Fibroblast of skin of abdomen (primary cell): ENCODE measurements around the gene ELK1. TPM values are rescaled to one million over a fixed set of nuclear protein-coding genes. Genes with fewer than 3 reads are reported as not detected.
"Not testable (repeated sequence)": the region's sequence is repeated elsewhere in the genome, so short reads cannot be mapped to it uniquely, and the experiment has no call there.

Source experiments
- DNase-seq: peaks from one replicate; pipeline ENCODE4 v3.0.0-alpha.2; 2013
- polyA plus RNA-seq, 2 experiments: library from polyadenylated mRNA; unstranded; fragments of 120-200 nt; gene quantifications; one replicate each; pipeline ENCODE4 v1.2.1, GENCODE V29; 2013; ENCODE audit not compliant: insufficient read length in 2 of 2

ELK1 gene, protein sequence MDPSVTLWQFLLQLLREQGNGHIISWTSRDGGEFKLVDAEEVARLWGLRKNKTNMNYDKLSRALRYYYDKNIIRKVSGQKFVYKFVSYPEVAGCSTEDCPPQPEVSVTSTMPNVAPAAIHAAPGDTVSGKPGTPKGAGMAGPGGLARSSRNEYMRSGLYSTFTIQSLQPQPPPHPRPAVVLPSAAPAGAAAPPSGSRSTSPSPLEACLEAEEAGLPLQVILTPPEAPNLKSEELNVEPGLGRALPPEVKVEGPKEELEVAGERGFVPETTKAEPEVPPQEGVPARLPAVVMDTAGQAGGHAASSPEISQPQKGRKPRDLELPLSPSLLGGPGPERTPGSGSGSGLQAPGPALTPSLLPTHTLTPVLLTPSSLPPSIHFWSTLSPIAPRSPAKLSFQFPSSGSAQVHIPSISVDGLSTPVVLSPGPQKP
- 37.5 TPM for polyA plus RNA-seq (2013, experiment 1 of 2; ENCODE audit: insufficient read length)
- 35.9 TPM for polyA plus RNA-seq (2013, experiment 2 of 2; ENCODE audit: insufficient read length)

DNA sequence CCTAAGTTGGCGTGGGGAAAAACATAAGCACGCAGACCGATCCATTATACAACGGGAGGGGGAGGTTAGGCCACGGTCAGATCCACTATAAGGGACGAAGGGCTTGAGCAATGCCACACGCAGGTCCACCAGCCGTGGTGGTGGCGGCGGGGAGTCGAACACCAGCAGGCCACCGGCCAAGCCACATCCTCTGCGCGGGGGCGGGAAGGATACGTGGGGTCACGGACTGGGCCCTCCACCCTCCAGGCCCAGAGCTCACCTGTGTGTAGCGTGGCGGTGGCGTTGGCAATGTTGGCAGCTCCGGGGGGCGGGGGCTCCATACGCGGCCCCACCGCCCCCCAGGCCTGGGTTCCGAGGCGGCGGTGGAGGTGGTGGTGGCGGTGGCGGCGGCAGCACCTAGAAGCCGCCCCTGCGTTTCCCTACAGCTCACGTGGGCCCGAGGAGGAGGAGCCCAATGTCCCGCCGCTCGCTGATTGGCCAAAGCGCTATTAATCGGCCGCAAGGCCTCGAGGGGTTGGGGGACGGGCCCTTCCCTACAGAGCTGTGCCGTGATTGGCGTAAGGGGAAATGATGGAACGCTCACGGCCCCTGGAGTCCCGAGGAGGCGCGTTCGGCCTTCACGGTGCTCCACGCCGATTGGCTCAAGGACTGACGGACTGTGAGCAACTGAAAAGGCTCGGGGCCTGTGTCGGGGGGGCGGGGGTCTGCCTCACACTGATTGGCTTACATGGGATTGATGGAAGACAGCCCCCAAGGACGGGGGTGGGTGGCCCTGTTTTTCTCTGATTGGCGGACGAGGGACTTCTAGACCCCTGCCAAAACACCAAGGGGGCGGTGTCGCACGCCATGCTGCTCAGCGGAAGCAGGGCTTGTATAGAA is at the start of gene ELK1:
Gene ELK1, minus strand, starts transcription at position 400 of the 879 bp plus-strand sequence. CDS start 9,122 bp downstream, outside the sequence.
- DNase-seq: peak; percentile 99

DNA sequence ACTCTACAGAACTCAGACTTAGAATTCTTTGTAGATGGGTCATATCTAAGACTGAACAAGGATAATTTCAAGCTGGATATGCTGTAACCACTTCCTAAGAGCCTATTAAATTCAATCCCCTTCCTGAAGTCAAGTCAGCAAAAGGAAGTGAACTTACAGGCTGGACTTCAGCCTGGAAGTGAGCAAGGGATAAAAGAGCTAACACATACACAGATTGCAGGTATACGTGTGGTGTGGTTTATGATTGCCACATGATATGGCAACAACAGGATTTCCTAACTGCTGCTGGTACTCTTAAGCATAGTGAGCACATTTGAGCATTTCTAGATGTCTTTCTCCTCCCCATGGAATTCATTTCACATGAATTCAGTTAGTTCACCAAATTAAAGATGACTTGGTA is 46.8 kb upstream of the ELK1 start:
- DNase-seq: no peak

DNA sequence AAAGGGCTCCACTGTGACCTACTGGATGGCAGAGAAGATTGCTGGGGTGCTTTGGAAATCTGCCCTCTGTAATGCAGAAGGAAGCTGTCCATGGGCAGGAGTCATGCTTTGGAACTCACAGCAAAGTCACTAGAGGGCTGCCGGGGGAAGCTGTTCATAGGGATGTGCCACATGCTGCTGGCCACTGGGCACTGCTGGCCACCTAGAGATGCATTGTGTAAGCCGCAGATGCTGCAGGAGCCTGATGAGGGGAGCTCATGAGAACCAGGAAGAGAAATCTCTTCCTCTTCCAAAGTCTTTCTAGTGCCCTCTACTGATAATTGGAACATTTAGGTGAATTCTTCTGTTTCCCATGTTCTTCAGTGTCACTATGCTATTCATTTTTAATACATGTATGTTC is 39.8 kb upstream of the ELK1 start:
- DNase-seq: no peak

DNA sequence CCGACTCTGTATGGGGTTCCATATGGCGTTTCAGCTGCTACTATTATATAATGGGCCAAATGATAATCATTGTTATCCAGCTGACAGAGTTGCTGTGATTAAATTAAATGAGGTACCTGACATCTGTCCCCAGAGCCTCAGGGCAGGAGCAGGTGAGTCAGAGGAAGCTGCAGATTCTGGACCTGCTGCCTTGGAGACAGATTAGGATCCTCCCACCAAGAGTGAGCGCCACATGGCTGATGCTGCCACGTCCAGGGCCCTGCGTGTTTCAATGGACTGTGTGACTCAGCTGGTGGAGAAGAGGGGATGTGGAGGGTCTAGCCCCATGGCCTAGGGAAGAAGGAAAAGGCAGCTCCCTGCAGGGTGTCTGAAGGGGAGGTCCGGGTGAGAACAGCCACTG is 36.9 kb upstream of the ELK1 start:
- DNase-seq: no peak

DNA sequence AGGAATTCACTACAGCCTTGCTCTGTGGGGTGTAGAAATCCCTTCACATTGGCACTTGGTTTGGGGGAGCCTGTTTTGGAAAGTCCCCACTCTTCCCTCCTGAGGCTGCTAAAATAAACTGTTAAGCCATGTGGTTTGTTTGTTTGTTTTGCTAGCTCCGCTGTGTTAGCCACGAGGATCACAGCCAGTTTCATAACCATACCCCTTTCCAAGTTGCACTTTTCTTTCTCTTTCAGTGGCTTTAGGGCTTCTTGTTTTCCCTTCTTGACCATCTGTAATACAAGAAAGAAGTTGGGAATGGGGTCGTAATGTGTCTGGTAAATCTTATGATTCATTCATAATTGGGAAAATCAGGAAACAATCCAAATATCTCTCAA is 33.5 kb upstream of the ELK1 start:
- DNase-seq: no peak

DNA sequence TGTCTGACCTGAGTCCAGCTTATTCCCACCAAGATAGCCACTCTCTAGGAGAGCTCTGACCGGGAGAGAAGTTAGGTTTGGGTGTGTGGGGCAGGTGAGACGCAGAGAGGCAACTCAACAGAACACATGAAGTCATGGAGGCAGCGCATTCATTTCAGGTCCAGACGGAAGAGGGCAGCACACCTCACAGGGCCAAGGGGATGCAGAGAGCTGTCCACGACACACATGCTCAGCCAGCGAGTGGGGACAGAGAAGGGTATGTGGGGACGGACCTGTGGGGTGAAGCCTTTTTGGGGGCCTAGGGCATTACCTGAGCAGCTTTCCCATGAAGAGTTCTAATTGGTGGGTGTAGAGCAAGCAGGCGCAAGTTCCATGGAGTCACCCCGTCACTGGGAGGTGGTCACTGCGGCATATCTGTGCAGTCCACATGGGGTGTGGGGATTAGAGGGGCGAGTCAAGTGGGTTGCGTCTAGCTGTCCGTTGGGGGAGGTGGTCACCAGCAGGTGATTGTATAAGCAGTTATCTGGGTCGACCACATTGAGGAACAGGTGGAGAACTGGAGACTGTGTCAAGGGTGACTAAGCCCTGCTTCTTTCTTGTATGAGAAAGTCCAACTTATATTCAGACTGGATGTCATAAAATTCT is 32.9 kb upstream of the ELK1 start:
- no peak for DNase-seq

DNA sequence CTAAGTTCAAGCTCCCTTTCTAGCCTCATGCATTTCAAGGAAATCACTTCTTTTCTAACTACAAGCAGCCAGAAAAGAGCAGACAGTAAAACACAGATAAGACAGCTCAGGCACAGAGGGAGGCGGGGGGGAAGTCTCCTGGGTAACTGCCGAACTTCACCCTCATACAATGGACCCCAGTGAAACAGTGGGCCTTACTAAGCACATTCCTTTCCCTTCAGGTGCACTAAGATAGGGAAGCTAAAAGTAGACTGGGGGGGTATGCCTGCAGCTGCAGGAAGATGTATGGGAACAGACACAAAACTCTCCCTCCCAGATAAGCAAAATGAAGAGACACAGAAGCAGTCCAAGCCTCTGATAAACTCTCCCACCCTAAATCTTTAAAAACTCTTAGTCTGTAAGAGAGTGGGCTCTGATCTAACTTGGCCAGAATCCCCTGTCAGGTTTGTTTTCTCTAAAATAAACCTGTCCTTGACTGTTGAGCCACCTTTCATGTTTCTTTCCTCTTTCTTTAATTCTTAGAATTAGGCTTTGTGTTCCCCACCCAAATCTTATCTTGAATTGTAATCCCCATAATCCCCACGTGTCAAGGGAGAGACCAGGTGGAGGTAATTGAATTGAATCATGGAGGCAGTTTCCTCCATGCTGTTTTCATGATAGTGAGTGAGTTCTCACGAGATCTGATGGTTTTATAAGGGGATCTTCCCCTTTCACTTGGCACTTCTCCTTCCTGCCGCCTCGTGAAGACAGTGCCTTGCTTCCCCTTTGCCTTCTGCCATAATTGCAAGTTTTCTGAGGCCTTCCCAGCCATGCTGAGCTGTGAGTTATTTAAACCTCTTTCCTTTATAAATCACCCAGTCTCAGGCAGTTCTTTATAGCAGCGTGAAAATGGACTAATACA is 25.8 kb upstream of the ELK1 start:
- not testable (repeated sequence) for DNase-seq

DNA sequence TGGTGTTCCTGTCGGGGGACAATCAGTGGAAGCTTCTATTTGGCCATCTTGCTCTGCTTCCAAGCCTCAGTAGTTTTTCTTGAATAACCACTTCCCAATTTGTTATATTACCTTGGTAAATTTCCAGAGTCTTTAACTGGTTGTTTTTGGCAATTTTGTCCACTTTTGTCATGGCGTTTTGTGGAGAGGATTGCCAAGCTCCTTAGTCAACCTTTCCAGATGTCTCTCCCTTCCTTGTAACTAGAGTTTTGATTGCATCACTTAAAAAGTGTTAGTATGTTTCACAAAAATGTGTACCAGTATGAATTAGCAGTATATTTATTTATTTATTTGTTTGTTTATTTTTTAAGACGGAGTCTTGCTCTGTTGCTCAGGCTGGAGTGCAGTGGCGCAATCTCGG is 24.4 kb upstream of the ELK1 start:
- no peak for DNase-seq

DNA sequence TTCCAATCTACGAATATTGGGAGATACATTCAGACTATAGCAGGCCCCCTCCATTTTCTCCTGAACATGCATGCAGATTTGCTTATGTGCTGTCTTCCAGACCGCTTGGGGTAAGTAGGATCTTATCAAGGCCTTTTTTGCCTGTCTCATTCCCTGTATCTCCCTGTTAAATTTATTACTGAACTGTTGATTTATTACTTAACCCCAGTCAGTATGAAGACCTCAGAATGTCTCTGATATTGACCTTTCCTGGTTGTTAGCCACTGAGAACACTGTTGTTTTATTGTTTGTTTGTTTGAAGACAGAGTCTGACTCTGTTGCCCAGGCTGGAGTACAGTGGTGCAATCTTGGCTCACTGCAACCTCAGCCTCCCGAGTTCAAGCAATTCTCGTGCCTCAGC is 15.4 kb upstream of the ELK1 start:
- DNase-seq: not testable (repeated sequence)

DNA sequence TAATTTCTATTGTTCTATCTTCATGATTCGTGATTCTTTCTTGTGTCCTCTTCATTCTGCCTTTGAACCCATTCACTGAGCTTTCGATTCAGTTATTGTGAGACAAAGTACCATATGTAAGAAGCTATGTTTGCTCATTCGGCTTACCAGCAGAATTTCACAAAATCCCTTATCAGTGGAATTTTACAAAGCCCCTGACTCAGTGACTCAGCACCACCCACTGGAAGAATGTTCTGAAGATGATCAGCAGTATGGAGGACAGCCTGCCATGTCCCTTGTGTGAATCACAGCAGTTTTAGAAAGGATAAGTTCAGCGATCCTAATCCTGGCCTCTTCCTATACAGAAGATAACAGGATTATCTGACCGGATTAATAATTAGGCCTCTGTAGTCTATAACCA is 14.4 kb upstream of the ELK1 start:
- DNase-seq: no peak

DNA sequence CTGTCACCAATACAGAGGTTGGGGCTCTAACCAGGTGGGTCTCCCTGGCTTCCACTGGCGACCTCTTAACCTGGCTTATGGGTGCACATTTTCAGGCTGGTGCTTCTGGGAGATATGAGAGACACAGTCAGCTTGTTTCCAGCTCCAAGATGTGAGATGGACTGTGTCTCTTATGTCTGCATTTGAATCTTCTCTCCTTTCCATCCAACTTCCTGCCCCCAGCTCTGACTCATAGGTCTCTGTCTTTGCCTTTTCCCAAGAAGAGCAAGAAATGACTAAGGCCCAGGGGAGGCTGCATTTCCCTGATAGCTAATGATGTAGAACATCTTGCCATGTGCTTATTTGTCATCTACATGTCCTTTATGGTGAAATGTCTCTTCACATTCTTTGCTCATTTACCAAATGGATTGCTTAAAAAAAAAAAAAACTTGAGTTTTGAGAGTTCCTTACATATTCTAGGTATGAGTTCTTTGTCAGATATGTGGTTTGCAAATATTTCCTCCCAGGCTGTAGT is 11.8 kb upstream of the ELK1 start:
- DNase-seq: peak; percentile 95

DNA sequence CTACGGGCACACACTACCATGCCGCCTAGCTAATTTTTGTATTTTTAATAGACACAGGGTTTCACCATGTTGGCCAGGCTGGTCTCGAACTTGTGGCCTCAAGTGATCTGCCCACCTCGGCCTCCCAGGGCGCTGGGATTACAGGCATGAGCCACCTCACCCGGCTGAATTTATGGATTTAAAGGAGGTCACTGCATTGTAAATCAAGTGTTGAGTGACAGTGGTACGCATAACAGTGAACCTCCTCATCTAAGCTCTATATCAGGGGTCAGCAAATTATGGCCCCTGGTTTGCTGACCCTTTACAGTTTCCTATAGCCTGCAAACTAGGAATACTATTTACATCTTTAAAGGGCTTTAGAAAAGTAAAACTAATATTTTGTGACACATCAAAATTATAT is 11.2 kb upstream of the ELK1 start:
- no peak for DNase-seq

DNA sequence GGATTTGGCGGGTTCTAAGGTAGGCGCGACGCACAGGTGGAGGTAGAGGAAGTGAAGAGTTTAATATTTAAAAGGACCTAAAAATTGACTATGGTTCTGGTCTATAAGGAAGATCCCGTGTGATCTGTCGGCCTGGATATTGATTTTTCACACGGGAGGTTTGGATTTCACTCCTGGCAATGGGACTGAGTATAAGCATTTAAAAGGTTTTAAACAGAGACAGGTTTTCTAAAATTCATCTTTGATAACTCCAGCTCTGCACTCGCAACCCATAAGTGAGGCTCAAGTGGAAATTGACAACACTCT is 9.0 kb upstream of the ELK1 start:
- no peak for DNase-seq

DNA sequence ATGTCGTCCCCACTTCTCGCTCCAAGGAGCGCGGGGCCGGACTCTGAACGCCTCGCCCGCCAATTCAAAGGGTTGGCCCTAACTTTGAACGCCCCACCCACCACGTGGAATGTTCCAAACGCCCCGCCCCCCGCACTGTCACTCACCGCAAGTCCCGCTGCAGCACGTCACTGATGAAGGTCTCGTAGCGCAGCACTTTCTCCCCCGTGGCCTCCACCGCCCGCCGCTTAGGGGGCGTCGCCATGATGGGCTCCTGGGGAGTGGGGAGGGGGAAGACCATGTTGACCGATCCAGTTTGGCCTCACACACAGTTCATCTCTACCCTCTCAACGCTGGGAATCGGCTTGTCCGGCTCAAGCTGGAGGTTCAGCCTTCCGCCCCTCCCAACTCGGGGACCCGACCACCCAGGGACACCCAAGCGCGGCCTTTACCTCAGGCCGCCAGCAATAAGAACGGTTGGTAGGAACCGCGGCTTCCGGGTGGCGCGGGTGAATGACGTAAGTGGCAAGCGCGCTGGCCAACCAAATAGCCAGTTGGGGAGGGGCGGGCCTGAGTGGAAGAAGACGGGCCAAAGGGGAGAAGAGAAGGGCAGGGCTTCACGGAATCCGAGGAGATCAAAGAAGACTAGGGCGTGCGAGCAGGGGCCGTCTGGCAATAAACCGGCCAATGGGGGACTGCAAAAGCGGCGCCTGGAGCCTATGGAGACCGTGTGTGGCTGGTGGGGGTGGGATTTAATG is 8.5 kb upstream of the ELK1 start, which contains the start of gene UXT:
Gene UXT, minus strand, starts transcription at position 497 of the 737 bp plus-strand sequence. Its CDS starts 253 bp downstream, at position 244.
- peak; percentile 97 for DNase-seq

DNA sequence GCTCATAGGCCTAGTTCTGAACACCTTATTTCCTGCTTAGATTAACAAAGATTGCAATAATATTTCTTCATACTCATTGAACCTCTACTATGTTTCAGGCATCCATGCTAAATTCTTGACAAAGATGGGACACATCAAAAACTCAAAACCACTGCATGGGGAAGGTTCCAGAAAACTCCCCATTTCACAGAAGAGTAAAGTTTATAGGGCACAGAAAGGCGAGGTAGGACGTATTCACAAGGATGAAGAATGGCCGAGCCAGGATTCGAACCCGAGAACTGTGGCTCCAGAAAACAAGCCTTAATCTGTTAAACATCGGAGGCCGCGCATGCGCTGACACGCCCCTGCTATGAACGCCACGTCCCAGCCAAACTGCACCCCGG is 7.9 kb upstream of the ELK1 start:
- DNase-seq: no peak

DNA sequence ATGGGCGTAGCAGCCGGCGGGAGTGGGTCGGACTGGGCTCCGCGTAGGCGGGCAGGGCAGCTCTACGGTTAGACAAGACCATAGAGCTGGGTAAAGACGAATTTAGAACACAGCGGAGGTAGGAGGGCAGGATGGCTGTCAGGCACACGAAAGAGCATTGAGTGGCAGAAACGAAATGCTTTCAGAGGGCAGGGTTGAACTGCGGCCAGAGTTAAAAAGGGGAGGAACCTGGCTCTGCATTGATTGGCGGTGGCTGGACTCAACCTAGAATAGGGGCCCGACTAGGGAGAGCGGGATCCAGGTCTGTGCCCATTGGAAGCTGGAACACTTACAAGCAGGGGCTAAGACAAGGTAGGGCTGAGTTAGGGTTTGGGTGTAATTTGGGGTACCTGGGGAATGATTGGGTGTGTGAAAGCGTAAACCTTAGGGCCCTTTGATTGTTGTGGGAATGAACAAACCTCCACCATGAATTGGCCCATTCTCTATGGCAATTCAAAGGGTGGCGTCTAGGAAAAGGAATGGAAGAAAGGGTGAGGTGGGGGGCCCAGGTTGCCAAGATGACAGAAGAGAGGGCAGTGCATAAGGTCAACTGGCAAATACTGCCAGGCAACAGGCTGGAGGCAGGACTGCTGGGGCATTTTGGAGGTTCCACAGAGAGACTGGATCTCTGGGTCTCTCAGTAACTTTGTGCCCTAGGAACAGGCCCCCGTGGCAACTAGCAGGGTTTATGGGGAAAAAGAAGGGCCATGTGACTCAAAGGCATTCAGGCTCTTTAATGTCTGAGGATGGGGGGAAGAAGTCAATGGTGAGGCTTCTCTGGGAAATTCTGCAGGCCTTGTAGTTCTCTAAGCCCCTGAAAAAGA is 911 bp upstream of the ELK1 start:
- DNase-seq: no peak

DNA sequence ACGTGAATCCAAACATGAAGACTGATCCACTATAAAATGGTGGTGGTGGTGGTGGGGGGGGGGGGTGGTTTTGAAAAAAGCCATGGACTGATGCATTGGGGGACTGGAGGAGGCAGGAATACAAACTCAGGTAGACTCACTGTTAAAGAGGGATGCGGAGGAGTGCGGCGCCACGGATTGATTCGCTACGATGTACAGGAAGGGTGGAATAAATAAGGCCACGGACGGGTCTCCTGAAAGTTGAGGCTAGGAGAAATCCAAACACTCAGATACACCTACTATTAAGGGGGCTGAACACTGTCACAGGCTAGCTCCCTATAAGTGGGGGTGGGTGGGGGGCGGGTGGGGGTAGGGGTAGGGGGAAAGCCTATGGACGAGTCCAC is 591 bp downstream of the ELK1 start:
- DNase-seq: no peak

DNA sequence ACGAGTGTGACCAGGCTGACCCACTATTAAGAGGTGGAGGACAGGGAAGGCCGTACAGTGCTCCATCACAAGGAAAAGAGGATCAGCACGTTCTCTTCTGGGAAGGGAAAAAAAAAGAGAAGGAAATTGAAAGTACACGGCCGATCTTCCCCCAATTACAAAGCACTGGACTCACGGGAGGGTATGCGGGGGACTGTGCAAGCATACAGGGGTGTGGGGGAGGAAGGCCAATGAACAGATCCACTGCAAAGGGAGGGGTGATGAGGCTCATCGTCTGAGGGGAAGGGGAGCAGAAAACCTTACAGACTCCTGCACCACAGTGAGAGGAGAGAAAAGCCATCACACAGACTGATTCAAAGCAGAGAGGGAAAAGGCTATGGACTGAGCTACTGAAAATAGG is 1.1 kb downstream of the ELK1 start:
- DNase-seq: no peak

DNA sequence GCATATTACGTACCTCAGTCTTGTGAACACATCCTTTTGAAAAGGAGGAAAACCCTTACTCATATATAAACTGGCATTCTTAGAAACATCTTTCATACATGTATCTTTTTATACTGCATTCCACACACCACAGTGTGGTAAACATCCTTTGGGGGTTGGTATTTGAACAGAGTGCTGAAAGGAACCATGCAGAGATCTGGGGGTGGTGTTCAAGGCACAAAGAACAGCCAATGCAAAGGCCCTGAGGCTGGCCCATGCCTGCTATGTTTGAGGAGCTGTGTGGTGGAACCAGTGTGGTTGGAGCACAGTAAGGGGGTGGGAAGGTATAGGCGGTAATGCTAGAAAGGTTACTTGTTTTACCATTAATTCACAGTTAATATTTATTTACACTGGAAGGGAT is 2.0 kb downstream of the ELK1 start:
- DNase-seq: no peak

DNA sequence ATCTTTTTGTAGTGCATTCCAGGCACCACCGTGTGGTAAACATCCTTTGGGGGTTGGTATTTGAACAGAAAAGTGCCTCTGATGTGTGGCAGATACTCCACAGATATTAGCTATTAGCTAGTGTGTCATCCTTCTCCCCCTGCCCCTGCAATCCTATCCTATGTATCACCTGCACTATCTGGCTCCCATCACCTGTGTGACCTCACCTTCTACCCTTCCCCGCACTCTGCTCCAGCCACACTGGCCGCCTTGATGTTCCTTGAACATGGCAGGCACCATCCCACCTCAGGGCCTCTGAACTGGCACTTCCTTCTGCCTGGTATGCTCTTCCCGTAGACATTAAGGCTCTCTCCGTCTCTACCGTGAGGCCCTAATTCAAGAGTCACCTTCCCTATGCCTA is 3.7 kb downstream of the ELK1 start:
- DNase-seq: no peak
